ENCODE results near the gene DOCK6.

The DOCK6 gene

GRCh38 chr19:11197291-11198174 is 64.8 kb downstream of the DOCK6 start, which contains the start of gene KANK2:
Gene KANK2 (minus strand): TSS chr19:11197545. CDS start chr19:11194511, 3,034 bp downstream.
- no peaks in the 10 kb centered on the region for H3K27me3 ChIP-seq (replicated peaks; ENCODE audit: control insufficient read depth, insufficient read depth, low read length)
- TF ChIP-seq, protein P1, sequence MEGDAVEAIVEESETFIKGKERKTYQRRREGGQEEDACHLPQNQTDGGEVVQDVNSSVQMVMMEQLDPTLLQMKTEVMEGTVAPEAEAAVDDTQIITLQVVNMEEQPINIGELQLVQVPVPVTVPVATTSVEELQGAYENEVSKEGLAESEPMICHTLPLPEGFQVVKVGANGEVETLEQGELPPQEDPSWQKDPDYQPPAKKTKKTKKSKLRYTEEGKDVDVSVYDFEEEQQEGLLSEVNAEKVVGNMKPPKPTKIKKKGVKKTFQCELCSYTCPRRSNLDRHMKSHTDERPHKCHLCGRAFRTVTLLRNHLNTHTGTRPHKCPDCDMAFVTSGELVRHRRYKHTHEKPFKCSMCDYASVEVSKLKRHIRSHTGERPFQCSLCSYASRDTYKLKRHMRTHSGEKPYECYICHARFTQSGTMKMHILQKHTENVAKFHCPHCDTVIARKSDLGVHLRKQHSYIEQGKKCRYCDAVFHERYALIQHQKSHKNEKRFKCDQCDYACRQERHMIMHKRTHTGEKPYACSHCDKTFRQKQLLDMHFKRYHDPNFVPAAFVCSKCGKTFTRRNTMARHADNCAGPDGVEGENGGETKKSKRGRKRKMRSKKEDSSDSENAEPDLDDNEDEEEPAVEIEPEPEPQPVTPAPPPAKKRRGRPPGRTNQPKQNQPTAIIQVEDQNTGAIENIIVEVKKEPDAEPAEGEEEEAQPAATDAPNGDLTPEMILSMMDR (IDR thresholded peaks at IDR 0.05; ENCODE audit: insufficient read depth, low read length, poor library complexity, severe bottlenecking) = no peak
- DNase-seq (ENCODE audit: extremely low read depth, insufficient read length) = peak; percentile 79
- no peaks in the 10 kb centered on the region; the same call in 1 of the 2 replicates for H3K36me3 ChIP-seq (ENCODE audit: control insufficient read depth, insufficient read depth, low read length)
- peak within 1 kb of the TSS; percentile 70 for H3K4me3 ChIP-seq (replicated peaks; ENCODE audit: low read depth, low read length)

- no peak for DNase-seq (ENCODE audit: extremely low read depth, insufficient read length)
- H3K36me3 ChIP-seq (ENCODE audit: control insufficient read depth, insufficient read depth, low read length) = no peaks in the 10 kb centered on the region; the same call in 1 of the 2 replicates
- peak overlapping the region; percentile 70 for H3K4me3 ChIP-seq (replicated peaks; ENCODE audit: low read depth, low read length)
- TF ChIP-seq, protein P1 (IDR thresholded peaks at IDR 0.05; ENCODE audit: insufficient read depth, low read length, poor library complexity, severe bottlenecking) = no peak
- no peaks in the 10 kb centered on the region for H3K27me3 ChIP-seq (replicated peaks; ENCODE audit: control insufficient read depth, insufficient read depth, low read length)
These were observed 65.7 kb downstream of the DOCK6 start for GRCh38 chr19:11196406-11197287.

- no peak for DNase-seq (ENCODE audit: extremely low read depth, insufficient read length)
- H3K4me3 ChIP-seq (replicated peaks; ENCODE audit: low read depth, low read length) = no peak overlapping the region
- H3K36me3 ChIP-seq (ENCODE audit: control insufficient read depth, insufficient read depth, low read length) = no peaks in the 10 kb centered on the region; the same call in 1 of the 2 replicates
- no peaks in the 10 kb centered on the region for H3K27me3 ChIP-seq (replicated peaks; ENCODE audit: control insufficient read depth, insufficient read depth, low read length)
- TF ChIP-seq, protein P1 (IDR thresholded peaks at IDR 0.05; ENCODE audit: insufficient read depth, low read length, poor library complexity, severe bottlenecking) = no peak
These were observed 66.6 kb downstream of the DOCK6 start for GRCh38 chr19:11195681-11196080.

GRCh38 chr19:11194656-11195558 is 67.4 kb downstream of the DOCK6 start:
- DNase-seq (ENCODE audit: extremely low read depth, insufficient read length) = no peak
- Histone ChIP-seq H3K36me3 (ENCODE audit: control insufficient read depth, insufficient read depth, low read length) (no peaks in the 10 kb centered on the region), H3K27me3 (replicated peaks; ENCODE audit: control insufficient read depth, insufficient read depth, low read length) (no peaks in the 10 kb centered on the region), H3K4me3 (replicated peaks; ENCODE audit: low read depth, low read length) (no peak overlapping the region)
- TF ChIP-seq, protein P1 (IDR thresholded peaks at IDR 0.05; ENCODE audit: insufficient read depth, low read length, poor library complexity, severe bottlenecking) = no peak

DNA sequence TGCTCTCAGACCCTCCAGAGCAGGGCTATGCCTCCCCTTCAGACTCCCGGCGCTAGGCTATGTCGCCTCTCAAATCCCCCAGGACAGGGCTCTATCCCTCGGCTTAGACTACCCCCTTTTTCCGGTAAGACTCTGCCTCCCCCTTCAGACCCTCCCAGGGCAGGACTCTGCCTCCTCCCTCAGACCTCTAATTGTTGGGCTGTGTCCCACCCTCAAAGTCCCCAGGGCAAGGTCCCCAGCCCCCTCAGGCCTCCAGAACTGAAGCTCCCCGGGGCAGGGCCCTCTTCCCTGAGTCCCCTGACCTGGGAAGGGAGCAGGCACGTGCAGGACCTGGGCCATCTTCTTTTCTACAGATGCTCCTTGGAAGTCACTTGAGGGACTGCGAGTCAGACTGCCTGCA is 68.2 kb downstream of the DOCK6 start:
- no peak for DNase-seq (ENCODE audit: extremely low read depth, insufficient read length)
- H3K4me3 ChIP-seq (replicated peaks; ENCODE audit: low read depth, low read length) = no peak overlapping the region
- H3K36me3 ChIP-seq (ENCODE audit: control insufficient read depth, insufficient read depth, low read length) = no peaks in the 10 kb centered on the region
- TF ChIP-seq, protein P1 (IDR thresholded peaks at IDR 0.05; ENCODE audit: insufficient read depth, low read length, poor library complexity, severe bottlenecking) = no peak
- no peaks in the 10 kb centered on the region for H3K27me3 ChIP-seq (replicated peaks; ENCODE audit: control insufficient read depth, insufficient read depth, low read length)
